ENCODE results near the gene NDUFA13.

Gene NDUFA13

GRCh38 chr19:19534556-19535265 lies 18.7 kb downstream of the NDUFA13 start:
- no peak for DNase-seq

GRCh38 chr19:19535311-19536191 lies 19.5 kb downstream of the NDUFA13 start:
- DNase-seq: no peak

GRCh38 chr19:19537075-19538048 lies 21.3 kb downstream of the NDUFA13 start:
- no peak for DNase-seq

- DNase-seq: no peak
Observed at GRCh38 chr19:19538061-19538784, 22.2 kb downstream of the NDUFA13 start, which contains the start of gene CILP2. TSS of gene CILP2 (plus strand) at chr19:19538265. CDS start at chr19:19538350, 85 bp downstream.

GRCh38 chr19:19538785-19539166 lies 22.8 kb downstream of the NDUFA13 start:
- DNase-seq: no peak

- DNase-seq: no peak
Observed at GRCh38 chr19:19539698-19540063, 23.7 kb downstream of the NDUFA13 start.

- DNase-seq: no peak
Observed at GRCh38 chr19:19540064-19540714, 24.2 kb downstream of the NDUFA13 start.

GRCh38 chr19:19540715-19541515 lies 24.9 kb downstream of the NDUFA13 start:
- no peak for DNase-seq

GRCh38 chr19:19541616-19542015 lies 25.6 kb downstream of the NDUFA13 start:
- DNase-seq: no peak

GRCh38 chr19:19542507-19542906 lies 26.5 kb downstream of the NDUFA13 start:
- DNase-seq: no peak

- no peak for DNase-seq
Observed at GRCh38 chr19:19543101-19543500, 27.1 kb downstream of the NDUFA13 start.

- no peak for DNase-seq
Observed at GRCh38 chr19:19543640-19544039, 27.6 kb downstream of the NDUFA13 start.

GRCh38 chr19:19544257-19544953 lies 28.4 kb downstream of the NDUFA13 start:
- DNase-seq: no peak

- DNase-seq: no peak
Observed at GRCh38 chr19:19544954-19545591, 29.0 kb downstream of the NDUFA13 start.

GRCh38 chr19:19545707-19546106 lies 29.7 kb downstream of the NDUFA13 start:
- DNase-seq: no peak

GRCh38 chr19:19546751-19547162 lies 30.7 kb downstream of the NDUFA13 start:
- DNase-seq: no peak

GRCh38 chr19:19547674-19548336 lies 31.8 kb downstream of the NDUFA13 start:
- no peak for DNase-seq

- no peak for DNase-seq
Observed at GRCh38 chr19:19548915-19549759, 33.1 kb downstream of the NDUFA13 start.

Data from NCI-H187 treated with DMSO at 0.1 percent for 48 hours (cell line).